Measurements from ENCODE around the gene LAMA2.

LAMA2 gene

DNA sequence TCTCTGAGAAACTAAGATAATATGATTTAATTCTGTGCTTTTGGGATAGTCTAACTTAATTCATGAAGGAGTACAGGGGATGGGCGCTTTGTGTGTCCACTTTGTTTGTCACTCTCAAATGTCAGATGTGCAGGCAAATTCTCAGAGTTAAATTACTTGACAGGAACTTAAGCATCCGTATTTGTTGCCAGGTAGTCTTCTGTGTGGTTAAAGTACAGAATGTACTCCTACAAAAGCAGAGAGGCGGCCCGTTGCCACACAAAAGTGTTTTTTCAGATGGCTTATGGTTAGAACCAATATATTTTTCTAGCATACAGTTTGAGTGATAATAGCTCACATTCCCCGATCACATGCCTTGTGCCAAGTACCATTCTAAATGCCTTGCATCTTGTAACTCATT lies 234.4 kb downstream of the LAMA2 start:
- TF ChIP-seq EZH2phosphoT487 (IDR thresholded peaks at IDR 0.05; ENCODE audit: borderline replicate concordance), result no peak
- TF ChIP-seq, protein P1, sequence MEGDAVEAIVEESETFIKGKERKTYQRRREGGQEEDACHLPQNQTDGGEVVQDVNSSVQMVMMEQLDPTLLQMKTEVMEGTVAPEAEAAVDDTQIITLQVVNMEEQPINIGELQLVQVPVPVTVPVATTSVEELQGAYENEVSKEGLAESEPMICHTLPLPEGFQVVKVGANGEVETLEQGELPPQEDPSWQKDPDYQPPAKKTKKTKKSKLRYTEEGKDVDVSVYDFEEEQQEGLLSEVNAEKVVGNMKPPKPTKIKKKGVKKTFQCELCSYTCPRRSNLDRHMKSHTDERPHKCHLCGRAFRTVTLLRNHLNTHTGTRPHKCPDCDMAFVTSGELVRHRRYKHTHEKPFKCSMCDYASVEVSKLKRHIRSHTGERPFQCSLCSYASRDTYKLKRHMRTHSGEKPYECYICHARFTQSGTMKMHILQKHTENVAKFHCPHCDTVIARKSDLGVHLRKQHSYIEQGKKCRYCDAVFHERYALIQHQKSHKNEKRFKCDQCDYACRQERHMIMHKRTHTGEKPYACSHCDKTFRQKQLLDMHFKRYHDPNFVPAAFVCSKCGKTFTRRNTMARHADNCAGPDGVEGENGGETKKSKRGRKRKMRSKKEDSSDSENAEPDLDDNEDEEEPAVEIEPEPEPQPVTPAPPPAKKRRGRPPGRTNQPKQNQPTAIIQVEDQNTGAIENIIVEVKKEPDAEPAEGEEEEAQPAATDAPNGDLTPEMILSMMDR (conservative IDR thresholded peaks at IDR 0.05; ENCODE audit: low read length), result no peak
- H4K20me1 ChIP-seq (ENCODE audit: insufficient read depth, low read length, poor library complexity, severe bottlenecking), result no peaks in the 10 kb centered on the region

DNA sequence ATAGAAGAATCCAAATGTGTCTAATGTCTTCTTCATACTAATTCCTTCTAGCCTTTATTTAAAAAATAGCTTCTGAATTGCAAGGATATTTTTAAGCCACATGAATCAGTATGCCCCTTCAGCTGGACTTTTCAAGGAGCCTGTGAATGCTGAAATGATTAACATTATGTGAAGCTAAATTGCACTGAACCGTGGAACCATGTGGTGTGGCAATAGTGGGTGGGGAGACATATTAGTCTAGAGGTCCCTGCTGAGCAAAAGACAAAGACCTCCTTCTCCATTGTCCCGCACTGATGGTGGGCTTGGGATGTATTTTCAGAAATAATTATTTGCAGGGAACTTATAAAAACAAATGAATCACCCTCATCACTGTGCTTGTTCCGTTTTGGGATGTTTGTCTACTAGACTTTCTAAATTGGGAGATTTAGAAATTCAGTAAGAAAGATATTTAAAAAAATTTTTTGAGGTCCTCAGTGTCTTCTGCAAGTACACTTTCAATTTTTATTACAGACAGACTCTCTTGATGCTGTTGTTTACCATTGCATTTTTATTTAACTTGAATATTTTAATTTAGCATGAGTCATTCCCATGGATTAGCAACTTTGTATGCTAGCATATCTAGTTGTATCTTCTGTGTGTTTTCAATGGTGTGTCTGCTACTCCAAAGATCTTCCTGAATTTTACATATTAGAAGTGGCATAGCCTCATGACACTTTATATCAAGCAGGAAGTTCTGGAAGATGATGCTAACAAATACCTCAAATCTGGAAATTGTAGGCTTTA lies 238.1 kb downstream of the LAMA2 start:
- Histone ChIP-seq H3K27me3 (ENCODE audit: insufficient read depth, low read length, poor library complexity, severe bottlenecking) (no peaks in the 10 kb centered on the region), H3K9me3 (ENCODE audit: insufficient read depth, low read depth, low read length) (no peaks in the 10 kb centered on the region), H3K4me2 (ENCODE audit: low read depth, low read length, poor library complexity, severe bottlenecking) (no peak overlapping the region), H3K79me2 (ENCODE audit: insufficient read depth, low read length) (no peaks in the 10 kb centered on the region), H2AFZ (ENCODE audit: low read length) (no peak overlapping the region), H4K20me1 (ENCODE audit: insufficient read depth, low read length, poor library complexity, severe bottlenecking) (no peaks in the 10 kb centered on the region), H3K36me3 (ENCODE audit: insufficient read depth, low read length) (no peaks in the 10 kb centered on the region), H3K4me1 (ENCODE audit: insufficient read depth, low read length, poor library complexity, severe bottlenecking) (no peaks in the 10 kb centered on the region), H3K4me3 (ENCODE audit: low read length, poor library complexity, severe bottlenecking) (no peak overlapping the region), H3K9me2 (replicated peaks; ENCODE audit: low read depth, low read length) (no peaks in the 10 kb centered on the region), H3K9ac (ENCODE audit: low read depth, low read length, poor library complexity, severe bottlenecking) (no peak overlapping the region), H3F3A (ENCODE audit: low read depth) (no peaks in the 10 kb centered on the region)
- TF ChIP-seq, protein P1 (conservative IDR thresholded peaks at IDR 0.05; ENCODE audit: low read length), result no peak
- no peak for TF ChIP-seq EZH2phosphoT487 (IDR thresholded peaks at IDR 0.05; ENCODE audit: borderline replicate concordance)

More for the DNA sequence above, 234.4 kb downstream of the LAMA2 start:
- Histone ChIP-seq H2AFZ (ENCODE audit: low read length) (no peak overlapping the region), H3K36me3 (ENCODE audit: insufficient read depth, low read length) (no peaks in the 10 kb centered on the region), H3K4me2 (ENCODE audit: low read depth, low read length, poor library complexity, severe bottlenecking) (no peak overlapping the region), H3K4me1 (ENCODE audit: insufficient read depth, low read length, poor library complexity, severe bottlenecking) (no peaks in the 10 kb centered on the region), H3K9ac (ENCODE audit: low read depth, low read length, poor library complexity, severe bottlenecking) (no peak overlapping the region), H3K9me2 (replicated peaks; ENCODE audit: low read depth, low read length) (no peaks in the 10 kb centered on the region), H3K79me2 (ENCODE audit: insufficient read depth, low read length) (no peaks in the 10 kb centered on the region), H3K27me3 (ENCODE audit: insufficient read depth, low read length, poor library complexity, severe bottlenecking) (no peaks in the 10 kb centered on the region), H3K4me3 (ENCODE audit: low read length, poor library complexity, severe bottlenecking) (no peak overlapping the region), H3F3A (ENCODE audit: low read depth) (no peaks in the 10 kb centered on the region), H3K9me3 (ENCODE audit: insufficient read depth, low read depth, low read length) (no peaks in the 10 kb centered on the region)

DNA sequence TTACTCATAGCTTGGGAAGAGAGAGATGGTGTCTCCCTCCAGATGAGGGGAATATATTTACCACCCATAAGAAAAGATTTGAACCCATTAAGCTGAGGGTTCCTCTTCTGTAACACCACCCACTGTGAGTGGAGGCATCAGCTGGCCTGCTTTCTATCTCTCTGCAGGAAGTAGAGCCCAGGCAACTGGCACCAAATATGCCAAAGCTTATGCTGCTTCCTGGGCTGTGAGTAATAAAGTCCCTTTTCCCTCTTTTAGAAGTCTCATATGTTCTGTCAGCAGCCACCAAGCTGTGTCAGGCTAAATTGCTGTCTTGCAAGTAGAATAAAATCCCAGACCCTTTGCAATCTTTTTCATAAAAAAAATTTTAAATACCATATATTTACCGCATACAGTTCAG lies 241.4 kb downstream of the LAMA2 start:
- Histone ChIP-seq H3K4me1 (ENCODE audit: insufficient read depth, low read length, poor library complexity, severe bottlenecking) (no peaks in the 10 kb centered on the region), H3K27me3 (ENCODE audit: insufficient read depth, low read length, poor library complexity, severe bottlenecking) (no peaks in the 10 kb centered on the region), H3F3A (ENCODE audit: low read depth) (no peaks in the 10 kb centered on the region), H3K79me2 (ENCODE audit: insufficient read depth, low read length) (no peaks in the 10 kb centered on the region), H3K4me3 (ENCODE audit: low read length, poor library complexity, severe bottlenecking) (no peak overlapping the region), H3K4me2 (ENCODE audit: low read depth, low read length, poor library complexity, severe bottlenecking) (no peak overlapping the region), H3K9ac (ENCODE audit: low read depth, low read length, poor library complexity, severe bottlenecking) (no peak overlapping the region), H4K20me1 (ENCODE audit: insufficient read depth, low read length, poor library complexity, severe bottlenecking) (no peaks in the 10 kb centered on the region), H2AFZ (ENCODE audit: low read length) (no peak overlapping the region), H3K36me3 (ENCODE audit: insufficient read depth, low read length) (no peaks in the 10 kb centered on the region), H3K9me2 (replicated peaks; ENCODE audit: low read depth, low read length) (no peaks in the 10 kb centered on the region), H3K9me3 (ENCODE audit: insufficient read depth, low read depth, low read length) (no peaks in the 10 kb centered on the region)
- TF ChIP-seq, protein P1 (conservative IDR thresholded peaks at IDR 0.05; ENCODE audit: low read length), result no peak
- no peak for TF ChIP-seq EZH2phosphoT487 (IDR thresholded peaks at IDR 0.05; ENCODE audit: borderline replicate concordance)
